Ovary (tissue), 9 donors: ENCODE results near the gene RSPO3. TPM values are rescaled to one million over a fixed set of nuclear protein-coding genes. Genes with fewer than 3 reads are reported as not detected.
"Not testable (repeated sequence)": the region's sequence is repeated elsewhere in the genome, so short reads cannot be mapped to it uniquely, and the experiment has no call there.

ENCODE experiments used
- DNase-seq, 5 donors: peaks; one replicate each; pipeline ENCODE4 v3.0.0-alpha.2; 2019 to 2020
- H3K27ac ChIP-seq, 2 donors: fragments of 200-600 bp; one replicate each; pipeline versions ENCODE4 v1.5.1 to v1.8.0; 2019 to 2022
- H3K27me3 ChIP-seq: fragments of 200-600 bp; one replicate; pipeline ENCODE4 v1.8.0; 2022
- H3K36me3 ChIP-seq: fragments of 200-600 bp; sonication (generic); one replicate; pipeline ENCODE4 v1.5.1; 2019
- H3K4me1 ChIP-seq: one replicate; pipeline ENCODE4 v1.8.1; 2013; ENCODE audit warnings: mild to moderate bottlenecking, moderate library complexity; ENCODE audit not compliant: insufficient read depth
- H3K4me3 ChIP-seq: fragments of 200-600 bp; sonication (generic); one replicate; pipeline ENCODE4 v1.5.1; 2017
- H3K9me3 ChIP-seq, 2 donors: fragments of 200-600 bp in 1 of 2; sonication (generic) in 1 of 2; one replicate each; pipeline versions ENCODE4 v1.5.1 to v1.8.1; 2013 to 2019; ENCODE audit warnings: mild to moderate bottlenecking in 1 of 2, moderate library complexity in 1 of 2
- CTCF ChIP-seq, 3 donors: fragments of 450-650 bp in 2 of 3; fragments of 200-600 bp in 1 of 3; IDR thresholded peaks; one replicate each; pipeline versions ENCODE4 v1.5.1 to v1.8.0; 2016 to 2022; ENCODE audit warnings: antibody characterized with exemption in 3 of 3, mild to moderate bottlenecking in 1 of 3
- EP300 ChIP-seq: sonication (generic); formaldehyde crosslinking; IDR thresholded peaks from one replicate; pipeline ENCODE4 v1.6.1; 2017; ENCODE audit warnings: antibody characterized with exemption
- POLR2A ChIP-seq: fragments of 450-650 bp; IDR thresholded peaks from one replicate; pipeline ENCODE4 v1.6.1; 2017; ENCODE audit warnings: antibody characterized with exemption, mild to moderate bottlenecking, moderate library complexity
- WGBS, 3 donors: extraction: QIAGEN DNeasy Blood & Tissue Kit in 1 of 3; methylation state at CpG; one replicate each; pipeline versions ENCODE4 v1.1.5 to v1.1.7; 2013 to 2017; 5-methylcytosine and 5-hydroxymethylcytosine counted together
- intact Hi-C, 4 donors: fragments of 100-400 bp; cut with DNase I; formaldehyde crosslinking; loops; one replicate each; pipeline versions ENCODE4 v1.11.0 to v1.15.1; 2022 to 2023
- polyA plus RNA-seq, 2 donors: library from polyadenylated mRNA; stranded (reverse); fragments of 200-250 nt in 1 of 2; fragments of 350-450 nt in 1 of 2; fragmentation: Illumina TruSeq in 1 of 2; extraction: RNeasy Lipid Tissue Mini Kit (QIAGEN cat#74804) in 1 of 2; gene quantifications; one replicate each; pipeline ENCODE4 v1.2.3, GENCODE V29; 2013 to 2014
- total RNA-seq, 7 donors: library from RNA; depleted of rRNA in 2 of 7; stranded (reverse); fragments of >200 nt in 2 of 7; fragmentation: NEBNext Ultra II Directional in 3 of 7; extraction: Animal tissue kit (Norgen Biotek cat#: 25700) in 3 of 7; gene quantifications; one replicate each; pipeline versions ENCODE4 v1.1.0 to v1.2.4, GENCODE V29; 2016 to 2023
- donor health status: DM: no; HTN: no; CAD: no; lungs with moderate emphysema.
- donor health status: DM: no; HTN: no; CAD: no.
- donor health status: Bipolar disorder and iron deficiency.
- donor health status: DM: yes; HTN: yes; CAD: no.
- donor health status: DM: no; HTN: no; CAD: no.
- donor health status: DM: yes; HTN: yes; CAD: no.

RSPO3 gene
- total and polyA plus RNA-seq, 9 donors: 0.12 to 35.9 (median 1.6) TPM; not detected in 1

GRCh38 chr6:127210725-127211124 lies 92.3 kb downstream of the RSPO3 start:
- no peak for TF ChIP-seq EP300
- no peak for TF ChIP-seq CTCF (IDR thresholded peaks at IDR 0.05)
- TF ChIP-seq POLR2A: no peak
- DNase-seq: no peak
- H3K27ac ChIP-seq: no peak overlapping the region
- 74 to 79% (median 75%) methylated on average over 6 of the region's 6 CpGs for WGBS, 3 donors
- intact Hi-C loops: no loop called here
- no peak overlapping the region for H3K4me3 ChIP-seq
- no peaks in the 10 kb centered on the region for H3K4me1 ChIP-seq
- H3K36me3 ChIP-seq: no peaks in the 10 kb centered on the region
- H3K9me3 ChIP-seq: no peaks in the 10 kb centered on the region
- no peaks in the 10 kb centered on the region for H3K27me3 ChIP-seq

- Histone ChIP-seq H3K27me3 (no peaks in the 10 kb centered on the region), H3K4me3 (no peak overlapping the region), H3K36me3 (no peaks in the 10 kb centered on the region), H3K4me1 (no peaks in the 10 kb centered on the region), H3K9me3 (no peaks in the 10 kb centered on the region), H3K27ac (no peak overlapping the region)
- no peak for DNase-seq
- TF ChIP-seq CTCF (IDR thresholded peaks at IDR 0.05): no peak
- no peak for TF ChIP-seq POLR2A
- TF ChIP-seq EP300: no peak
- intact Hi-C loops: no loop called here
Measured at GRCh38 chr6:127212376-127212775, 93.9 kb downstream of the RSPO3 start.

- intact Hi-C loops, DNase-seq, H3K36me3 ChIP-seq, H3K27ac ChIP-seq, H3K4me3 ChIP-seq, H3K4me1 ChIP-seq, H3K9me3 ChIP-seq, H3K27me3 ChIP-seq: not testable (repeated sequence)
- 94 to 96% (median 95%) methylated on average over 13 of the region's 13 CpGs for WGBS, 3 donors
Measured at GRCh38 chr6:127214032-127214431, 95.6 kb downstream of the RSPO3 start.

- H3K9me3 ChIP-seq, H3K27me3 ChIP-seq, H3K36me3 ChIP-seq, DNase-seq, intact Hi-C loops, H3K27ac ChIP-seq, H3K4me3 ChIP-seq, H3K4me1 ChIP-seq: not testable (repeated sequence)
- WGBS, 3 donors: 91 to 96% (median 92%) methylated on average over 31 of the region's 31 CpGs
Measured at GRCh38 chr6:127214531-127214930, 96.1 kb downstream of the RSPO3 start.

- H3K9me3 ChIP-seq: no peaks in the 10 kb centered on the region
- no peak for TF ChIP-seq EP300
- TF ChIP-seq POLR2A: no peak
- TF ChIP-seq CTCF (IDR thresholded peaks at IDR 0.05): no peak
- H3K27me3 ChIP-seq: no peaks in the 10 kb centered on the region
- WGBS, 3 donors: 81 to 90% (median 89%) methylated on average over 1 of the region's 1 CpG
- no peaks in the 10 kb centered on the region for H3K4me1 ChIP-seq
- DNase-seq: no peak
- intact Hi-C loops: no loop called here
- H3K27ac ChIP-seq: no peak overlapping the region
- H3K4me3 ChIP-seq: no peak overlapping the region
- H3K36me3 ChIP-seq: no peaks in the 10 kb centered on the region
Measured at GRCh38 chr6:127215931-127216330, 97.5 kb downstream of the RSPO3 start.
